Measurements from ENCODE around the gene CYB5R2.
"Not testable (repeated sequence)": the region's sequence is repeated elsewhere in the genome, so short reads cannot be mapped to it uniquely, and the experiment has no call there.

CYB5R2 gene

DNA sequence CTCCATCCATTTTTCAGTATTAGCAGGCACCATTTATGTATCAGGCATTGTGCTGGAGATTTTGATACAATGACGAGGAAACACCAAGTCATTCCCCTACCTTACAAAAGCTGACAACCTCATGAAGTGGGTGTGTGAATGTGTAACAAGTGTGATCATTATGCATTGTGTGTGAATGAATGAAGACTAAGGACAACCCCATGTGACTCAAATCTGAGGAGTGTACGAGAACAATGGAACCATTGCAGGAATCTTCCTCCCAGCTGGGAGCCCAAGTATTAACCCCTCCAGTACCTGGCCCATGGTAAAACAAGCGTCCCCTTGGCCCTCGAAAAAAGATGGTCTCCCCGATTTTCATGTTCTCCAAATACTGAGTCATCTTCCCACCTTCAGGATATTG, 4.4 kb downstream of the CYB5R2 start:
- DNase-seq (ENCODE audit: low read depth), result no peak

DNA sequence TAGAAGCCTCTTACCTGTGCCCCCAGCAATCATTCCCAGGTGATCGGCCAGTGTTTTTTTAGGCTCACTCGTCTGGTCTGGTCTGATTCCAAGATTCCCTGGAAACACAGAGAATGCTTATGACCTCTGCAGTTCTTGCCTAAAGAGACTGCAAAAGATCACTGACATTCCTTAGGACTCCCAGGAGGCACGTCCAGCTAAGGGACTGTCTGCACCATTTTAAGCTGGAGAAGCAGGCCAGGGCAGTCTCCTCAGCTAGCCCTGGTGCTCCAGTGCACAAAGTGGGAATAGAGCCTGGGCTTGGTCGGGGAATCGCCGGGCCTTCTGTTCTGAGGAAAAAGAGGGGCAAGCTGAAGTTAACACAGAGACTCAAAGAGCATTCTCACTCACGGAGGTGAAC, 4.8 kb downstream of the CYB5R2 start:
- no peak for DNase-seq (ENCODE audit: low read depth)

DNA sequence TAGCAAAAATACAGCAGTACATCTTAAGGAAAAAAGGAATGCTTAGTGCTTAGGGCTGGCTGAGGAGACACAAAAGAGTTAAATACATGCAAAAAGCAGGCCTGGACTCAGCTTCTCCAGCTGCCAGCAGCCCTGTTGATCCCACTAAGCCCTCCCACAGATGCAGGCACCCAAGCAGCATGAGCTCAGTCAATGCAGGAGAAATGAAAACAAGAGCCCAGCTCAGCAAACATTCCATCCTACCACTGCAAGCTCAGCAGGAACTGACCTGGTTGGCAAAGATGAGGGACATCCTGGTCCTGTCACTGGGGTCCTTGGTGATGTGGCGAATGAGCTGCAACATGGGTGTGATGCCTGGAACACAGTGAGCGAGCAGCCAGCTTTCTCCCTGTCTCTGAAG, 5.8 kb downstream of the CYB5R2 start:
- no peak for DNase-seq (ENCODE audit: low read depth)

DNA sequence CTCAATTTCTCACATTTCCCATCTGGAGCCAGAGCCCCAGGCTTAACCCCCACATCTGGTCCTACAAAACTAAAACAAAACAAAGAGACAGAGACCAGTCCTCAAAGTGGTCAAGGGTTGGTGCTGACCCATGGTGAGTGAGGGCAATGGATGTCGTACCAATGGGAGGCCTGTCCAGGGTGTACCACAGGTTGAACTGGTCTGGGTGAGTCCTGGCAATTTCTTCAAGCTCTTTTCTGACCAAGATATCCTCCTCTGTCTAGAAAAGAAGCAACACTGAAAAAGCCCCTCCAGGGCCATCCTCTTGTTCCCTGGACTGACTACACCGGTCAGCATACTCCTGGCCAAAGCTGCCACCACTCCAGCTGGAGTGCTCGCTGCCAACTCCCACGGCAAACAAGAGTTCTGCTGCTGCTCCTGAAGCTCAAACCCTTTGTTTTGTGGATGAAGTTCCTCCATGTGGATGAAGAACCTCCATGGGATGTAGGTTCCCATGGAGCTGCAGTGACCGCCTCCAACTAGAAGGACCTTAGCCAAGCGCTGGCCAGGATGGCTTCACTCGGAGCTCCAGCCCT, 6.9 kb downstream of the CYB5R2 start:
- DNase-seq (ENCODE audit: low read depth), result no peak

DNA sequence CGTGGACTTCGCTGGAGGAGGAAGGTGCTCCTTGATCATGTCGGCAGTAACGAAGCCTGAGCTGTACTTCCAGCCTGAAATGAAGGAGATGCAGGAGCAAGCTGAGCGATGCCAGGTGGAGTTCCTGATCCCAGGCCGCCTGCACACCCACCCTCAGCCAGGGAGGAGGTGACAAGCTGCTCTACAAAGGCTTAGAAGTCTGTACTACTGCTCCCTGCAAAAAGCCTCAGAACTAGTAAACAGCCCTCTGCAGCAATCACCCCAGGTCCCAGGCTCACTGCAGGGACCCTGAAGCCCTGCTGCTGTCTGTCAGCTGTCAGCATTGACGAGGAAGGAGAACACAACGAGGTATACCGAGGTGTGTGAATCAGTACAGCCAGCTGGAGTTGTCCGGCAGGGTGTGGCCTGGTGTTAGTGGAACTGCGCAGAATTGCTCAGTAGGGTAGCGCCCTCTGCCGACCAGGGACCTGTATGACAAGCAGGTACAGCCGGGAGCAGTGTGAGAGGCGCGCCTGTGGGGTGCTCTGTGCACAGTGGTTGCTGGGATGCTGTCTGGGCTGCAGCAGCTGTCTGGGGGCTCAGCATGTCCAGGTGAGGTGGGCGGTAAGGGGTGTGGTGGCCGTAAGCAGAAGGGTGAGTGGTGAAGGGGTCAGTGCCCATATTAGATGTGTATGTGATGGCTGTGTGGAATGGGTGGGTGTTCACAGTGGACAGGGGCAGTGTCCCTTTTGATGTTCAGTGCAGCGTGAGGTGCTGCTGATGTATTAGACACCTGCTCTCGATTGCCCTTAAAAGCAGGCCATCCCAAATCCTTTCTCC, 7.6 kb downstream of the CYB5R2 start:
- DNase-seq (ENCODE audit: low read depth), result peak; percentile 61

DNA sequence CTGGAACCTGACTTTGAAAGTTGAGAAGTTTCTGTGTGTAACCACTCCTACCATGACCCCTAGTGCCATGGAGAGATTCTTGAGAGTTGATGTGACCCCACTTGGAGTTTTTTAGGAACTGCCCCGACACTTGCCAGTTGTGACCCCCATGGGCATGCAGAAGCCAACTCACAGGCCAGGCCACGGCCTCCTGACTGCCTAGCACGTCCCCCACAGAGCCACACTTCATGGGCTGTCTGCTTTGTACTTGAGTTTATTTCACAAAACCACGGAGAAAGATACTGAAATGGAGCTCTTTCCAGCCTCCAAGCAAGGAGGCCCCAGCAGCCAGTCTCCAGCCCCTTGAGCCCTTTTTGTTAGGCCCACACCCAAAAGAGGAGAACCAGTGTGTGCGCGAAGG, 8.4 kb downstream of the CYB5R2 start:
- DNase-seq (ENCODE audit: low read depth), result no peak

DNA sequence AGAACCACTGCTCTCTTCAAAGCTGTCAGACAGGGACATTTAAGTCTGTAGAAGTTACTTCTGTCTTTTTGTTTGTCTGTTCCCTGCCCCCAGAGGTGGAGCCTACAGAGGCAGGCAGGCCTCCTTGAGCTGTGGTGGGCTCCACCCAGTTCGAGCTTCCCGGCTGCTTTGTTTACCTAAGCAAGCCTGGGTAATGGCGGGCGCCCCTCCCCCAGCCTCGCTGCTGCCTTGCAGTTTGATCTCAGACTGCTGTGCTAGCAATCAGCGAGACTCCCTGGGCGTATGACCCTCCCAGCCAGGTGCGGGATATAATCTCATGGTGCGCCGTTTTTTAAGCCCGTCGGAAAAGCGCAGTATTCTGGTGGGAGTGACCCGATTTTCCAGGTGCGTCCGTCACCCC, 9.8 kb downstream of the CYB5R2 start:
- DNase-seq (ENCODE audit: low read depth), result not testable (repeated sequence)

DNA sequence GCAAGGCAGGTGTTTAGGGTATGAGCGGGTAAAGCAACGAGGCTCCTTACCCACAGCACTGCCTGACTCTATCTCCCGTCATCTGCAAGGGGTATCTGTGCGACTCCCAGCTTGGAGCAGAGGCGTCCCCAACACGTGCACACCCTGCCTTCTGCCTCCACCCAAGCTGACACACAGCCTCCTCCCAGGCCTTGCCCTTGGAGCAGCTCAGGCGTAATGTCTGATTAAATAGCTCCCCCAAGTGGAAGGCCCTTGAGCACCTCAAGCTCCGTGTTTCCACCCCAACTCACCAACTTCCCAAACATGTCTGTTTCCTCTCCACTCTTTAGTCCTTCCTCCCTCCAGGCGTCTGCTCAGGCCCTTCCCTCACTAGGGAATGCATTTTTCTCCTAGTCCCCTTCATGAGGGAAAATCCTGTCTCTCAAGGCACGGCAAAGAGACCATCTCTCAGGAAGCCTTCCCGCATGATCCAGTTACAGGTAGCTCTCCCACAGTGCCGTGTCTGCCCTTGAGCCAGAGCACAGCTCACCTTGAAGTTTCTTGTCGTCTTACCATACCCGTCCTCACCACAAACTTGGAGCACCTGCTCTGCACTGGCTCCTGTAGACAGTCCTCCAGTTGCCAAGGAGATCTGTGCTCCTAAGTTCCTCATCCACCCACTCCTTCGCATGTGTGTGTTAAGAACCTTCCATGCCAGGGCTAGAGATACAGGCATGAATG, 15.8 kb downstream of the CYB5R2 start:
- no peak for DNase-seq (ENCODE audit: low read depth)

DNA sequence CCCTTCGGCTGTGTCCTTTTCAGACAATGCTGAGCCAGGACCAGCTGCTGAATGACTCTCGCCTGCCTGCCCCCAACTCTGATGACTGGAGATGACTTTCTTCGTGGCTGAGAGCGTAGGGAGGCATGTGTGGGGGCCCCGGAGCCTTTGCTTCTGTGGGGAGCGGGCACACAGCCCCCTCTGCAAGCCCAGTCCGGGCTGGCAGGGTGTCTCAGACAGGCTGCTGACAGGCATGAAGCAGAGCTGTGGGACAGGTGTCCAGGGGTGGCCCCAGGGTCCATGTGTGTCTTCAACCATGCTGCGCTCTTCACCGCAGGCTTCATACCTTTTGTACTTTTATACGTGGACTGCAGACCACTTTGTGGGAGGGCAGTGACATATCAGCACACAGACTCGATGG, 16.6 kb downstream of the CYB5R2 start:
- DNase-seq (ENCODE audit: low read depth), result no peak

DNA sequence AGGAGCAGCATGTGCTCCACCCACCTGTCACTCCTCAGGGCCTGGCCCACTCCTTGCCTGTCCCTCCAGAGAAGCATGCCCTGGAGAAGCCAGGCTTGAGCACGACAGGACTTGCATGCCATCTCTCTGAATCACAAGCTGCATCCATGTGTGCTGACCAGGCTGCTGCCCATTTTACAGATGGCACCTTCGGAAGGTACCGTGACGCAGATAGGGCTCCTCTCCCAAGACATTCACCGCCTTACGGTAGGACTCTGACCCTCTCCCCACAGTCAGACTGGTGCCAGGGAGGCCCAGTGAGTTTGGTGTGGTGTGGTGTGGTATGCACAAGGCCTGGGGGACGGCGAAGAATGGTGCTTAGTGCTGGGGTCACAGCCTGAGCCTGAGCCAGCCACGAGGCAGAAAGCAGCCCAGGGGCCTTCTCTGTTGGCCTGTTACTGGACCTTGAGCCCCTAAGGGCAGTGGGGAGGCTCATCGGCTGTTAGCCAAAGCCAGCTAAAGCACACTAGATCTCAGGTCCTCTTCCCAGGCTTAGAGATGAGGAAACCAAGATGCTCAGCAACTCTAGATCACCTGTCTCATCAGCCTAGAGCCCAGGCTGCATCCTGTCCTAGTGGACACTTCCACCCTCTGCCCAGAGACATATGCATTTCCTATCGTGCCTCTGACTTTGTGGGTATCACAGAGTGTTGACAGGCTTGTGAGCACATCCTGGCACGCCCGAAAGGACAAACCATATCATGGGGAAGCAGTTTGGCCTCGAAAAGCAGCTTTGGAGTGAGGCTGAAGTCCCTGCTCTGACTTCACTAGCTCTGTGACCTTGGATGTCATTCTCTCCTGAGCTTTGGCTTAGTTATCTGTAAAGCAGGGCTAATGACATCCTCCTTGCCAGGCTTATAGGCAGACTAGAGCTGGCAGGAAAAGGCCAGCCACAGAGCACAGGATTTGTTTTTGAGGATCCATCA, 17.8 kb downstream of the CYB5R2 start:
- no peak for DNase-seq (ENCODE audit: low read depth)

DNA sequence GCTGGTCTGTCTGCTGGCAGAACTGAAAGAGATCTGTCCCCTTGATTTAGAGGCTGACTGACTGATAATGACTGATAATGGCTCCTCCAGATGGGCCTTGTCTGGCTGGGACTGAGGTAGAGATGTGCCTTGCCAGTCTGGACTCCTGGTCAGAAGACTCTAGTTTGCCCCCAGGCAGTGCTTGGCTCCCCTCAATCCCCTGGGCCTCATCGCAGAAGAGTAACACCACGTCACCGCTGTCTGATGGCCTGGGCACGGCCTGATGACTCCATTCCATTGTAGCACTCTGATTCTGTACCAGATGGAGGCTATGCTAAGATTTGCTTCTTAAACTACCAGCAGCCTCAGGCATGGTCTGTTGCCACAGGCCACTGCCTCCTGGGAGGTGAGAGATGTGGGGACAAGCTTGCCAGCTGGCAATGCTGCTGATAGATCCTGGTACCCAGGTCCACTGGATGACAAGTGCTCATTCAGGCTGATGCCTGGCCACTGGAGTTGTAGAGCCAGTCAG, 19.1 kb downstream of the CYB5R2 start:
- DNase-seq (ENCODE audit: low read depth), result no peak

DNA sequence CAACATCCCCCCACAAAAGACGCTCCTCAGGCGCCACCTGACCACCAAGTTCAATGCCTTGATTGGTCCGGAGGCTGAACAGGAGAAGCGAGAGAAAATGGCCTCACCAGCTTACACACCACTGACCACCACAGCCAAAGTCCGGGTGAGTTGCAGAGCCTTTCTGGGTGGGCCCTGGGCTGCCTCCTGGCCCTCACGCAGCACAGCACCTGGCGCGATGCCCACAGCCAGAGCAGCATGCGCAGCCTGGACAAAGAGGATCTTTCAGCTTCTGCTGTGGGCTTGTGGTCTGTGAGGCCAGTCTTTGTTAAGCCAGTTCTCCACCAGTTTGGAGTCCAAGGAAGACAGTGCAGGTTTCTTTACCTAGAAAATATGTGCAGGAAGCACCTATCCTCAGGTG, 21.6 kb downstream of the CYB5R2 start:
- DNase-seq (ENCODE audit: low read depth), result no peak

DNA sequence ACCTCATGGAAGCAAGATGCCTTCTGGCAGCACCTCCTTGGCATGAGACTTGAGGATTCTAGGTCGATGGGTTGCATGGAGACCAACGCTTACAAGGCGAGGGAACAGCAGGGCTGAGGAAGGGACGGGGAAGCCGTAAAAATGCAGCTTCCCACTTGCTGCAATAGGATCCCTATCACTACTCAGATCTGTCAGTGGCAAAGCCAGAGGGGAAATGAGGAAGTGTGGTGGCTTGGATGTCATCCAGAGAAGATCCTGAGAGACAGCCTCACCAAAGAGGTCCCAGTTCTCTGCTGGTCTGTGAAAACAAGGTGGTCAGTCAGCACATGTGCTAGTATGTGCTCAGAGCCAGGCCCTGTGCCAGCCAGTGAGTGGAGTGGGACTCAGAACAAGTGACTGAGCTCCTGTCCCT, 22.2 kb downstream of the CYB5R2 start:
- no peak for DNase-seq (ENCODE audit: low read depth)

DNA sequence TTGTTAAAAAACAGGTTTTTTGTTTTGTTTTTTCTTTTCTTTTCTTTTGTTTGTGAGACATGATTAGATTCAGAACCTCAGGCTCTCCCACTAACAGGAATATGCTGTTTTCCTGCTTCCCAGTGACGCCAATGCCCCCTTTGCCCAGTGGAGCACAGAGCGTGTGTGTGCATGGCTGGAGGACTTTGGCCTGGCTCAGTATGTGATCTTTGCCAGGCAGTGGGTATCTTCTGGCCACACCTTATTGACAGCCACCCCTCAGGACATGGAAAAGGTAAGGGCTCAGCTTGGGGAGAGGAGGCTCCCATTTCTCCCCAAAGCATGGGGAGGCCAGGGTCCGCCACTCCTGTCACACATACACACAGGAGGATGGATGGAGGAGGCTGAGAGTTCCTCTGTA, 25.0 kb downstream of the CYB5R2 start:
- DNase-seq (ENCODE audit: low read depth), result no peak

DNA sequence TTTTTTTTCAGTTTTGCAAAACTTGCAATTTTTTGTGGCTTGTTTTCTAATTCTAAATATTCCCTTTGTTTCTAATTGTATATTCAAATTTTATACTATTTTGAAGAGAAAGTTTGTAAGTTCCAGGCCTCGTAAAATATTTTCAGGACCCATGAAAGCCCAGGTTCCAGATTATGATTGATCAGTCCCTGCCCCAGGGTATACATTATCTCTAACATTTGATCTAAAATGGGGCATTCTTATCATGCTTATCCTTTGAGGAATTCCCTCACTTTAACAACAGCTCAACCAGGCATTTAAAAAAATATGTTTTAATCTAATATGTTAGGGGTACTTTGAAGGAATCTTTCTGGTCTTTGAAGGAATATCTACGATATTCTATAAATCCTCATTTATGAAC, 26.4 kb downstream of the CYB5R2 start:
- no peak for DNase-seq (ENCODE audit: low read depth)

DNA sequence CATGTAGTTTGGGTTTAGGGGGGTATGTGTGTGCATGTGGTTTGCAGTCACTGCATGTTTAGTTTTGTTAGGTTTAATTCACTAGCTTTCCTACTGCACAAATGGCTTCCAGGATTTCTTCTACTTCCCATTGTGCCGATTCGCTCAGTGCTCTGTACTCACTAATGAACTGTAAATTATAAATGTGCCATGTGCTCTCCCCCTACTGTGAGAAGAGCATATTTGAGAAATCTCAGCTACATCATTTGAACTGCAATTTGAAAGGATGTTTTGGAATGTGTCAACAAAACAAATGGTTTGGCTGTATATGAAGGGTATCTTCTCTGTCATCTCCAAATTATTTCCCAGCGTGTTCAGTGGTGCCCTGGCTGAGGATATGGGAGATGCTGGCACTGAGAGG, 28.1 kb downstream of the CYB5R2 start:
- DNase-seq (ENCODE audit: low read depth), result no peak

DNA sequence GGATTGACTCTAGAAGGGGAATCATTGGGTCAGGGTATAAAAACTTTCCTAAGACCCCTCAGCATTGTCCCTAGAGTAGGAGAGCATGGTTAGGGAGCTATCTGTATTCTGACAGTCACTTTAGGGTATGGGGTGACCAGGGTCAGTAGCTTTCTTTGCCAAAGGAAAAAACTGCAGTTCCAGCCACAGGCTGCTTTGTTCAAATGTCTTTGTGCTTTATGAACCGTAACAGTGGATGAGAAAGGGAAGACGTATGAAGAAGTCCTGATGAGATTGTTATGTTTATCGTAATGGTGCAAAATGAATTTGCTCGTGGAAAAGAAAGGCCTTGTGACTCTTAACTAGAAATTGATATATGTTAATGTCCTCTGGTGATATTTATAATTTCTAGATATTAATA, 30.0 kb downstream of the CYB5R2 start:
- DNase-seq (ENCODE audit: low read depth), result no peak

DNA sequence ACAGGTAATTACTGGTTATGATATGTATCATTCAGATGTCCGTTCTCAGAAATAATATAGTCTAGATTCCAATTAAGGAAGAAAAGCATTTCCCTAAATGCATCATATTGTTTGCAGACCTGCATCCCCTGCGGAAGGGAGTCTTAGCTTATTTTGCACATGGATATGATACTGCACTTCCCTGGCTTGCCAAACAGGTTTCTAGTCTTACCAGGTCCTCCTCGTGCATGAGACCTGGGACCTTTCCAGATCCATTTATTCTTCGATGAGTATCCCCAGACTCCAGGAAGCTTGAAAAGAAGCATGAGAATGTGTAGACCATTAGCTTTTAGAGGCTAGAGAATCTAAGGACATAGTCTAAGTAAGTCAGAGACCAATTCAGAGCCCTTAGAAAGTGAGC, 30.6 kb downstream of the CYB5R2 start:
- no peak for DNase-seq (ENCODE audit: low read depth)

DNA sequence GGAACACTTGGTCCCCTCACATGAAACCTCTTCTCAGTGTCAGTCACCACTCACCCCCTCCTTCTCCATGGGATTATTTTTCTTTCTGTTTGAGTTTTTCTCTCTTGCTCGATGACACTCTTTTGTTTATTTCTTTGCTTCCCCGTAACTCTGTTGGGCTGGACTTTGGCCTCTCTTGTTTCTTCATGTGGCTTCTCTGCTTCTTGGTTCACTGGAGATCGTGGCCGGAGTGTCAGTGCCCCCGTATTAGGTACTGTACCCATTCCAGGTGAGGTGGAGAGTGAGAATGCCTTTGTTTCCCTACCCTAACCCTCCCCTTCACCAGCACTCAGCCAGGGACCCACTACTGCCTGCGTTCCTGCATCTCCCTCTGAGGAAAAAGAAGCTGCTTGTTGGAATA, 32.5 kb downstream of the CYB5R2 start:
- no peak for DNase-seq (ENCODE audit: low read depth)

DNA sequence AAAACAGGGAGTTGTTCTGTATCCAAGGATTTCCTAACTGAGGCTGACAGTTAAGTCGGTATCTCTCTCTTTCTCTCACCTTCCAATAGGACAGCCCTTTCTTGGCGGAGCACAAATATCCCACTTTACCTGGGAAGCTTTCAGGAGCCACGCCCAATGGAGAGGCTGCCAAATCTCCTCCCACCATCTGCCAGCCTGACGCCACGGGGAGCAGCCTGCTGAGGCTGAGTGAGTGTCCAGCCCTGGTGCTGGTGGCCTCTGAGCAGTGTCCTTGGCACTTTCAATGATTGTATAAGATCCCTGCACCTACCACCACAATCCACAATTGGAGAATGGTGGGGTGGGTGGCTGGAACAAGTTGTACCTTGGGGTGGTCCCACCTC, 33.7 kb downstream of the CYB5R2 start:
- no peak for DNase-seq (ENCODE audit: low read depth)

DNA sequence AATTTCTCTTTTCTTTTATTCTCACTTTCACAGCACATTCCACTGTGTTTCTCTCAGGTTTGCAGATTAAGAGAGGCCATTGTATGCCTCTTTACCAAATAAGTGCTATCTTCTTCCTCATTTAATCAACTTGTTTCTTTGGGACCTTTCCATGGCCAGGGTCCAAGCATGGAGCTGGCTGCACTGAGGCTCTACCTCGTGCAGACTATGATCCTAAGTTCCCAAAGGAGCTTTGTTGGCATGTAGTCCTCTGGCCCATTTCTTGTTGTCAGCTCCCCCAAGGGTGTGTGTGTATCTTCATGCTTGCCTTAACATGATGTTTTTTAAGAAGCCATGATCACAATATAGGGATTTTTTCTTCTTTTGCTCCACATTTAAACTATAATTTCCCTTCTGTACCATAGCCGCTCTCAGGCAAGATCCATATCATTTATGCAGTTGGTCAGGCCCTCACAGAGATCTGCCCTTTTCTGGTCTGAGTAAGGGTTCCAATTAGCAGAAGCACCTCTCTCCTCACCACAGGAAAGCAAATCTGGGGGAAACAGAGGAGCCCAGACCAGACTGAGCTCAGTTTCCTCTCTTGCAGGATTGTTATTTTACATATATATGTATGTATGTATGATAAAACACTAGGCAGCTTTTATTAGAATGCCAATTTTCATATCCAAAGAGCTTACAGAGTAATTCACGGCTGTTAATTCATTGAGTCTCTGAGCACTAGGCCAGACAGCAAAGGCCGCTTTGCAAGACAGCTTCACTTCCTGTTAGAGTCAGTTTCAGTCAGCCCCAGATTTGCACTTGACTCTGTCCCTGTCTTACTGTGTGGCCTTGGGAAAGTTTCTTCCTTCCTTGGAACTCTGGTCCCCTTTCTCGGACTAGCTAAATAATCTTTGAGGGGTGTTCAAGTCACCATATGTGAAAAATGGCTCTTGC, 34.3 kb downstream of the CYB5R2 start:
- DNase-seq (ENCODE audit: low read depth), result no peak
